Endothelial cell of umbilical vein (primary cell): ENCODE data around the gene COASY. TPM values are rescaled to one million over a fixed set of nuclear protein-coding genes. Genes with fewer than 3 reads are reported as not detected.

ENCODE experiments used
- BruUV-seq: library from RNA; stranded (reverse); fragments of 400-500 nt; replicated peaks from 2 replicates; lab custom pipeline; 2021; lab: Mats Ljungman, UMichigan
- CTCF ChIA-PET: fragments of 300-600, 350-600 bp; sonication (Branson Sonifier 250); formaldehyde crosslinking; loops from one replicate; lab custom pipeline; 2021; ENCODE audit warnings: antibody characterized with exemption, inconsistent platforms; lab: Charles Lee
- POLR2A ChIA-PET: fragments of 300-600, 350-600 bp; sonication (Branson Sonifier 250); formaldehyde crosslinking; loops from one replicate; lab custom pipeline; 2021; ENCODE audit warnings: antibody characterized with exemption, inconsistent platforms; lab: Charles Lee
- DNase-seq: peaks from one replicate; pipeline ENCODE4 v3.0.0-alpha.2; 2011; ENCODE audit warnings: low read depth, low spot score
- FAIRE-seq: peaks from 2 replicates; lab custom pipeline; 2011; peaks lifted over from hg19 to GRCh38; lab: Jason Lieb, UNC
- H2AFZ ChIP-seq: 2 replicates; pipeline ENCODE4 v1.6.0; 2012; ENCODE audit warnings: low read depth, low read length, control low read depth, inconsistent platforms
- H3K27ac ChIP-seq: 2 replicates; pipeline ENCODE4 v1.5.1; 2011; ENCODE audit warnings: low read depth, mild to moderate bottlenecking, control low read depth, low read length, moderate library complexity; ENCODE audit not compliant: insufficient read depth
- H3K27me3 ChIP-seq, 2 experiments: 2 replicates each; pipeline versions ENCODE4 v1.6.0 to v1.6.1; 2011; ENCODE audit warnings: low read length in 2 of 2, mixed read lengths in 1 of 2; ENCODE audit not compliant: control insufficient read depth in 2 of 2, insufficient read depth in 2 of 2
- H3K36me3 ChIP-seq, 2 experiments: 2 replicates in 1 of 2; 3 replicates in 1 of 2; pipeline ENCODE4 v1.5.1; 2011; ENCODE audit warnings: low read length in 2 of 2, mild to moderate bottlenecking in 1 of 2, moderate library complexity in 1 of 2; ENCODE audit not compliant: control insufficient read depth in 2 of 2, insufficient read depth in 2 of 2; ENCODE audit errors: extremely low read depth in 1 of 2
- H3K4me1 ChIP-seq: 3 replicates; pipeline ENCODE4 v1.5.1; 2011; ENCODE audit warnings: mild to moderate bottlenecking, low read length; ENCODE audit not compliant: control insufficient read depth, insufficient read depth; ENCODE audit errors: extremely low read depth
- H3K4me2 ChIP-seq: 2 replicates; pipeline ENCODE4 v1.6.1; 2011; ENCODE audit warnings: low read length, control low read depth, mixed read lengths; ENCODE audit not compliant: insufficient read depth
- H3K4me3 ChIP-seq, 3 experiments: fragments of 200-600 bp in 1 of 3; sonication (generic), shearing (Covaris generic) in 1 of 3; replicated peaks in 1 of 3; 2 replicates each; pipeline ENCODE4 v1.5.1; 2011 to 2016; ENCODE audit warnings: control low read depth in 3 of 3, low read length in 3 of 3, mild to moderate bottlenecking in 2 of 3, inconsistent platforms in 1 of 3, low read depth in 1 of 3, moderate library complexity in 1 of 3; ENCODE audit not compliant: insufficient read depth in 1 of 3
- H3K79me2 ChIP-seq: 2 replicates; pipeline ENCODE4 v1.6.0; 2012; ENCODE audit warnings: low read length, inconsistent platforms; ENCODE audit not compliant: control insufficient read depth, insufficient read depth
- H3K9ac ChIP-seq: replicated peaks from 2 replicates; pipeline ENCODE3; 2011; ENCODE audit warnings: low read length, control low read depth; ENCODE audit not compliant: insufficient read depth; ENCODE audit errors: extremely low read depth
- H3K9me1 ChIP-seq: replicated peaks from 3 replicates; pipeline ENCODE4 v1.6.0; 2011; ENCODE audit warnings: mild to moderate bottlenecking, low read length; ENCODE audit not compliant: control insufficient read depth, insufficient read depth; ENCODE audit errors: extremely low read depth
- H3K9me3 ChIP-seq: replicated peaks from 2 replicates; pipeline ENCODE4 v1.5.1; 2012; ENCODE audit warnings: low read length, inconsistent platforms; ENCODE audit not compliant: control insufficient read depth, insufficient read depth
- H4K20me1 ChIP-seq: replicated peaks from 2 replicates; pipeline ENCODE3; 2011; ENCODE audit warnings: mild to moderate bottlenecking, low read length; ENCODE audit not compliant: control insufficient read depth, insufficient read depth; ENCODE audit errors: extremely low read depth
- CTCF ChIP-seq, 2 donors: IDR thresholded peaks; 1 replicate in 1 of 2; 2 replicates in 1 of 2; pipeline ENCODE4 v1.5.1; 2011; ENCODE audit warnings: low read length in 2 of 2, mild to moderate bottlenecking in 2 of 2, moderate library complexity in 2 of 2, control low read depth in 1 of 2, inconsistent platforms in 1 of 2, low read depth in 1 of 2; ENCODE audit not compliant: insufficient read depth in 1 of 2; ENCODE audit errors: extremely low read depth in 1 of 2
- EZH2 ChIP-seq: IDR thresholded peaks from 2 replicates; pipeline ENCODE4 v1.6.1; 2012; ENCODE audit warnings: borderline replicate concordance, low read depth, mild to moderate bottlenecking, moderate library complexity, low read length, inconsistent platforms; ENCODE audit not compliant: severe bottlenecking
- FOS ChIP-seq: IDR thresholded peaks from 2 replicates; pipeline ENCODE4 v1.6.1; 2011; ENCODE audit warnings: mild to moderate bottlenecking, low read length, moderate library complexity, borderline replicate concordance; ENCODE audit not compliant: insufficient read depth
- GATA2 ChIP-seq: IDR thresholded peaks from 2 replicates; pipeline ENCODE4 v1.7.0; 2011; ENCODE audit warnings: low read depth, mild to moderate bottlenecking, moderate library complexity, mixed read lengths, low read length; ENCODE audit not compliant: insufficient read length, insufficient read depth
- JUN ChIP-seq: IDR thresholded peaks from 2 replicates; pipeline ENCODE4 v1.6.1; 2011; ENCODE audit warnings: borderline replicate concordance, low read depth; ENCODE audit not compliant: insufficient read length, insufficient read depth
- MAX ChIP-seq: IDR thresholded peaks from 2 replicates; pipeline ENCODE4 v1.6.1; 2011; ENCODE audit not compliant: insufficient read depth, insufficient read length
- MYC ChIP-seq: IDR thresholded peaks from one replicate; pipeline ENCODE4 v1.6.1; 2011; ENCODE audit warnings: mild to moderate bottlenecking, low read depth, low read length
- POLR2A ChIP-seq: IDR thresholded peaks from 2 replicates; pipeline ENCODE4 v1.6.1; 2012; ENCODE audit warnings: low read depth, mild to moderate bottlenecking, control low read depth, low read length
- POLR2AphosphoS5 ChIP-seq: IDR thresholded peaks from 2 replicates; pipeline ENCODE4 v1.6.1; 2012; ENCODE audit warnings: low read depth, mild to moderate bottlenecking, control low read depth, low read length, moderate library complexity; ENCODE audit not compliant: insufficient read depth
- dilution Hi-C: fragments of 300-500 bp; cut with MboI; formaldehyde crosslinking; loops from one replicate; pipeline ENCODE4 v1.15.0; 2019; ENCODE audit warnings: low sequenced_read_pairs; ENCODE audit not compliant: extremely low pct_ligation_motif_present
- intact Hi-C: fragments of 100-400 bp; cut with micrococcal nuclease; formaldehyde crosslinking; loops from one replicate; pipeline ENCODE4 v1.10.0; 2022
- polyA plus RNA-seq, 4 experiments: library from polyadenylated mRNA; depleted of rRNA in 3 of 4; stranded (reverse) in 3 of 4; unstranded in 1 of 4; fragments of >200 nt; gene quantifications; 2 replicates each; pipeline versions ENCODE4 v1.2.1 to v1.2.3, GENCODE V29; 2011 to 2012; ENCODE audit warnings: missing spikeins in 1 of 4
- total RNA-seq: library from RNA; stranded (reverse); gene quantifications from 2 replicates; pipeline ENCODE4 v1.2.3, GENCODE V29; 2021

COASY gene
- total and polyA plus RNA-seq, 2 donors (not counting 3 experiments of a cell fraction or from before 2014, with no cell fraction given): 39.6 to 69.2 TPM

DNA sequence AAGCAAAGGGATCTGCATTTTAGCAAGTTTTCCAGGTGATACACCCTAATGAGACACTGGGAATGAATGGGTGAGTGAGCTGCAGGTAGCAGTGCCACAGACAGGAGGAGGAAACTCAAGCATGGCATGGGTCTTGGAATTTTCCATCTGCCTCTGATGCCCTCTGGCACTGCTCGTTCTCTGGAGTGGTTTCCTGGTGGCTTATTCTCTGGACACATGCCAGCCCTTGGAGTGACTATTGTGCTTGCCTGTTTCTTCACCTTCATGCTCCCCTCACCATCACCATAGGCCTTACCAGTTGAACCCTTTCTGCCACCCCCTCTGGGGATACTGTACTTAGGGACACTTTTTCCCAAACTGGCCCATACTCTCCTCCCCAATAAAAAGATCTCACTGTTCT is 1.6 kb downstream of the COASY start:
- FAIRE-seq (peak; percentile 44), DNase-seq (no peak)
- POLR2A ChIA-PET: no interaction called here
- Histone ChIP-seq H3K9ac (no peak overlapping the region), H3K9me1 (no peaks in the 10 kb centered on the region), H3K79me2 (peaks cover 30% of the 10 kb centered on the region), H2AFZ (no peak overlapping the region), H3K4me3 (no peak overlapping the region), H3K9me3 (no peaks in the 10 kb centered on the region), H3K36me3 (peaks cover 4 to 21% of the 10 kb centered on the region in 2 experiments), H3K27me3 (no peaks in the 10 kb centered on the region), H4K20me1 (no peaks in the 10 kb centered on the region), H3K27ac (no peak overlapping the region), H3K4me2 (peak overlapping the region; percentile 75), H3K4me1 (peaks cover 27% of the 10 kb centered on the region)
- BruUV-seq: no TSS peak
- CTCF ChIA-PET: interaction anchor here (2.1 kb wide), 1 partner anchor 14 kb away, joined by 9 read pairs; the partner anchor contains the start of gene PSMC3IP
- dilution Hi-C loops (no loop called here), intact Hi-C loops (no loop called here)
- TF ChIP-seq FOS: no peak
- TF ChIP-seq MAX: no peak
- TF ChIP-seq EZH2: no peak
- no peak for TF ChIP-seq GATA2
- TF ChIP-seq JUN: no peak
- TF ChIP-seq MYC: no peak
- no peak for TF ChIP-seq CTCF (IDR thresholded peaks at IDR 0.05; ENCODE audit: extremely low read depth in 1 of 2, insufficient read depth in 1 of 2, low read depth in 1 of 2, low read length in 2 of 2)
- no peak for TF ChIP-seq POLR2A
- TF ChIP-seq POLR2AphosphoS5: no peak
